GM15510 (cell line): ENCODE results near the gene NUTM2F.

Experiments used
- POLR2A ChIP-seq: IDR thresholded peaks from 3 replicates; pipeline ENCODE4 v1.6.1; 2011; ENCODE audit warnings: borderline replicate concordance; ENCODE audit not compliant: insufficient read length; ENCODE audit errors: extremely low read depth

NUTM2F gene

GRCh38 chr9:94269264-94269663, 59.2 kb downstream of the NUTM2F start:
- TF ChIP-seq POLR2A = no peak
